Measurements from ENCODE around the gene COG5.
A peak's percentile ranks its signal among the peaks of the same experiment; 100 is the strongest.

The COG5 gene

DNA sequence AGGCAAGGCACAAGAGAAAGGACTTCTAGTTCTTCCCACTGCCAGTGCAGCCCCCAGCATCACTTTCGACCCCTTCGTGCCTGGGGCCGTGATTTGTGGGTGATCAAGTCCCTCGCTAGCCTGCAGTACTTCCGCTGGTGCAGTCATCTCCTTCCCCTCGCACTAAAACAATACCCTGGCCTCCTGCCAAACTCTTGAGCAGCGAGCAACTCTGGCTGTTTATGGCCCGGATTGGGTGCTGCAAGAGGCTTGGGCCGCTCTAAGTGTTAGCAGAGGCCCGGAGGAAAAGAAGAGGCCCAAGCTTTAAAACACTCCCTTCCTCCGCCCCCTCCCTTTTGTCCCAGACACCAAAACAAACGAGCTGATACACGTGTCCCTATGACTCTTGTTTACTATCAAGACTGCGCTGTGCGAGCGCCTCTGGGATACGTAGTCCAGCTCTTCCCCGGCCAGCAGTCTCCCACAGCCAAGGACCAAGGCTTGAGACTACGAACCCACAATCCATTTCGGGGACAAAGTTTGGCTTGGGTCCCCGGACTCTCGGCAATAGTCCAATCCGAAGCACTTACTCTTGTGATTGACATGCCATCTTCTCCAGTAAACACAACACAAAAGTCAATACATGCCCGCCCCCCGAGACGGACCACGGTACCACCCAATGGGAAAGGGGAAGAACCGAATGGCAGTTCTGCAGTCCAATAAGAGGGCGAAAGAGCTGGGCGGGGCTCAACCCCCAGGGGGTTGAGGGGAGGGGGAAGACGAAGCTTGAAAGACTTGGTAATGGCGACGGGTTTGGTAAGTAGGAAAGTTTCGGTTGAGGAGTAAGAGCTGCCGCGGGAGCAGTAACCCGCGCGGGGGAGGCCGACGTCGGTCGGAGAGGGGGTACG, 395.2 kb downstream of the COG5 start, which contains the start of gene HBP1 (continued):
- TF ChIP-seq PRDM4 (tag by site-specific recombination; IDR thresholded peaks at IDR 0.05) (no peak; the same call in 1 of the 2 replicates), ZNF2 (tag by site-specific recombination; IDR thresholded peaks at IDR 0.05) (peak; percentile 89), ZBTB6 (tag by site-specific recombination; IDR thresholded peaks at IDR 0.05) (peak; percentile 48; the same call in 1 of the 2 replicates), ZNF501 (tag by site-specific recombination; IDR thresholded peaks at IDR 0.05) (peak; percentile 68; the same call in 1 of the 2 replicates), ZNF792 (tag by site-specific recombination; IDR thresholded peaks at IDR 0.05) (no peak), ZNF658 (tag by site-specific recombination; IDR thresholded peaks at IDR 0.05) (no peak), ZSCAN23 (tag by site-specific recombination; IDR thresholded peaks at IDR 0.05) (peak; percentile 10; the same call in 1 of the 2 replicates), TRIM28 (IDR thresholded peaks at IDR 0.05; ENCODE audit: borderline replicate concordance, low read length) (no peak), MYNN (tag by site-specific recombination; IDR thresholded peaks at IDR 0.05; ENCODE audit: borderline replicate concordance) (0 out of 2 replicates have a peak, but pooled peaks have one; percentile 44), ZNF394 (tag by site-specific recombination; IDR thresholded peaks at IDR 0.05; ENCODE audit: borderline replicate concordance) (peak; percentile 78; the same call in 1 of the 2 replicates), ZSCAN18 (tag by site-specific recombination; IDR thresholded peaks at IDR 0.05) (no peak), ZNF660 (tag by site-specific recombination; IDR thresholded peaks at IDR 0.05) (peak; percentile 93), ZFHX2 (tag by site-specific recombination; conservative IDR thresholded peaks at IDR 0.05) (0 out of 2 replicates have a peak, but pooled peaks have one; percentile 21), ZBTB20 (tag by site-specific recombination; IDR thresholded peaks at IDR 0.05) (peak; percentile 76), ZNF169 (tag by site-specific recombination; IDR thresholded peaks at IDR 0.05) (no peak), KLF1 (tag by site-specific recombination; IDR thresholded peaks at IDR 0.05) (peak; percentile 86), YY1 (tag by site-specific recombination; IDR thresholded peaks at IDR 0.05) (peak; percentile 83), KLF7 (tag by site-specific recombination; IDR thresholded peaks at IDR 0.05; ENCODE audit: borderline replicate concordance) (peak; percentile 82; the same call in 1 of the 2 replicates)
- TF ChIP-seq, protein P1, sequence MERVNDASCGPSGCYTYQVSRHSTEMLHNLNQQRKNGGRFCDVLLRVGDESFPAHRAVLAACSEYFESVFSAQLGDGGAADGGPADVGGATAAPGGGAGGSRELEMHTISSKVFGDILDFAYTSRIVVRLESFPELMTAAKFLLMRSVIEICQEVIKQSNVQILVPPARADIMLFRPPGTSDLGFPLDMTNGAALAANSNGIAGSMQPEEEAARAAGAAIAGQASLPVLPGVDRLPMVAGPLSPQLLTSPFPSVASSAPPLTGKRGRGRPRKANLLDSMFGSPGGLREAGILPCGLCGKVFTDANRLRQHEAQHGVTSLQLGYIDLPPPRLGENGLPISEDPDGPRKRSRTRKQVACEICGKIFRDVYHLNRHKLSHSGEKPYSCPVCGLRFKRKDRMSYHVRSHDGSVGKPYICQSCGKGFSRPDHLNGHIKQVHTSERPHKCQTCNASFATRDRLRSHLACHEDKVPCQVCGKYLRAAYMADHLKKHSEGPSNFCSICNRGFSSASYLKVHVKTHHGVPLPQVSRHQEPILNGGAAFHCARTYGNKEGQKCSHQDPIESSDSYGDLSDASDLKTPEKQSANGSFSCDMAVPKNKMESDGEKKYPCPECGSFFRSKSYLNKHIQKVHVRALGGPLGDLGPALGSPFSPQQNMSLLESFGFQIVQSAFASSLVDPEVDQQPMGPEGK (tag by site-specific recombination; IDR thresholded peaks at IDR 0.05): peak; percentile 89
- TF ChIP-seq, protein P2, sequence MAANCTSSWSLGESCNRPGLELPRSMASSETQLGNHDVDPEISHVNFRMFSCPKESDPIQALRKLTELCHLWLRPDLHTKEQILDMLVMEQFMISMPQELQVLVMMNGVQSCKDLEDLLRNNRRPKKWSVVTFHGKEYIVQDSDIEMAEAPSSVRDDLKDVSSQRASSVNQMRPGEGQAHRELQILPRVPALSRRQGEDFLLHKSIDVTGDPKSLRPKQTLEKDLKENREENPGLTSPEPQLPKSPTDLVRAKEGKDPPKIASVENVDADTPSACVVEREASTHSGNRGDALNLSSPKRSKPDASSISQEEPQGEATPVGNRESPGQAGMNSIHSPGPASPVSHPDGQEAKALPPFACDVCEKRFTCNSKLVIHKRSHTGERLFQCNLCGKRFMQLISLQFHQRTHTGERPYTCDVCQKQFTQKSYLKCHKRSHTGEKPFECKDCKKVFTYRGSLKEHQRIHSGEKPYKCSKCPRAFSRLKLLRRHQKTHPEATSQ (tag by site-specific recombination; IDR thresholded peaks at IDR 0.05): no peak
- TF ChIP-seq, protein P3, sequence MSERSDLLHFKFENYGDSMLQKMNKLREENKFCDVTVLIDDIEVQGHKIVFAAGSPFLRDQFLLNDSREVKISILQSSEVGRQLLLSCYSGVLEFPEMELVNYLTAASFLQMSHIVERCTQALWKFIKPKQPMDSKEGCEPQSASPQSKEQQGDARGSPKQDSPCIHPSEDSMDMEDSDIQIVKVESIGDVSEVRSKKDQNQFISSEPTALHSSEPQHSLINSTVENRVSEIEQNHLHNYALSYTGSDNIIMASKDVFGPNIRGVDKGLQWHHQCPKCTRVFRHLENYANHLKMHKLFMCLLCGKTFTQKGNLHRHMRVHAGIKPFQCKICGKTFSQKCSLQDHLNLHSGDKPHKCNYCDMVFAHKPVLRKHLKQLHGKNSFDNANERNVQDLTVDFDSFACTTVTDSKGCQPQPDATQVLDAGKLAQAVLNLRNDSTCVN (tag by site-specific recombination; optimal IDR thresholded peaks at IDR 0.05): peak; percentile 20
- TF ChIP-seq, protein P4, sequence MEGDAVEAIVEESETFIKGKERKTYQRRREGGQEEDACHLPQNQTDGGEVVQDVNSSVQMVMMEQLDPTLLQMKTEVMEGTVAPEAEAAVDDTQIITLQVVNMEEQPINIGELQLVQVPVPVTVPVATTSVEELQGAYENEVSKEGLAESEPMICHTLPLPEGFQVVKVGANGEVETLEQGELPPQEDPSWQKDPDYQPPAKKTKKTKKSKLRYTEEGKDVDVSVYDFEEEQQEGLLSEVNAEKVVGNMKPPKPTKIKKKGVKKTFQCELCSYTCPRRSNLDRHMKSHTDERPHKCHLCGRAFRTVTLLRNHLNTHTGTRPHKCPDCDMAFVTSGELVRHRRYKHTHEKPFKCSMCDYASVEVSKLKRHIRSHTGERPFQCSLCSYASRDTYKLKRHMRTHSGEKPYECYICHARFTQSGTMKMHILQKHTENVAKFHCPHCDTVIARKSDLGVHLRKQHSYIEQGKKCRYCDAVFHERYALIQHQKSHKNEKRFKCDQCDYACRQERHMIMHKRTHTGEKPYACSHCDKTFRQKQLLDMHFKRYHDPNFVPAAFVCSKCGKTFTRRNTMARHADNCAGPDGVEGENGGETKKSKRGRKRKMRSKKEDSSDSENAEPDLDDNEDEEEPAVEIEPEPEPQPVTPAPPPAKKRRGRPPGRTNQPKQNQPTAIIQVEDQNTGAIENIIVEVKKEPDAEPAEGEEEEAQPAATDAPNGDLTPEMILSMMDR (tag by site-specific recombination; IDR thresholded peaks at IDR 0.05): no peak

Measured in HEK293 (cell line).